Measurements from ENCODE around the gene PITPNM3. TPM values are rescaled to one million over a fixed set of nuclear protein-coding genes. Genes with fewer than 3 reads are reported as not detected.

The PITPNM3 gene
- total RNA-seq, 1 donor from 2014 or later, result 8.6 TPM

DNA sequence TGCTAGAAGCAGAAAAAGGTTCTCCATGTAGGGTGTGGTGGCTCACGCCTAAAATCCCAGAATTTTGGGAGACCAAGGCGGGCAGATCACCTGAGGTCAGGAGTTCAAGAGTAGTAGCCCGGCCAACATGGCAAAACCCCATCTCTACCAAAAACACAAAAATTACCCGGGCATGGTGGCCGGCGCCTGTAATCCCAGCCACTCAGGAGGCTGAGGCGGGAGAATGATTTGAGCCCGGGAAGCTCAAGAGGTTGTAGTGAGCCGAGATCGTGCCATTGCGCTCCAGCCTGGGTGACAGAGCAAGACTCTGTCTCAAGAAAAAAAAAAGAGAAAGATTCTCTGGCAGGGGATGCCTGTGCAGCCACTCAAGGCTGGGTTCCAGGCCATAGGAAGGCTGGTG is 54.2 kb downstream of the PITPNM3 start:
- Histone ChIP-seq H3K9me3 (no peaks in the 10 kb centered on the region), H3K27ac (no peak overlapping the region), H3K27me3 (no peaks in the 10 kb centered on the region), H3K4me1 (peaks cover 10% of the 10 kb centered on the region), H3K4me3 (no peak overlapping the region), H3K36me3 (no peaks in the 10 kb centered on the region)
- DNase-seq (ENCODE audit: extremely low spot score in 2 of 2), result no peak
- no peak for TF ChIP-seq POLR2A (IDR thresholded peaks at IDR 0.05)
- TF ChIP-seq, protein P1, sequence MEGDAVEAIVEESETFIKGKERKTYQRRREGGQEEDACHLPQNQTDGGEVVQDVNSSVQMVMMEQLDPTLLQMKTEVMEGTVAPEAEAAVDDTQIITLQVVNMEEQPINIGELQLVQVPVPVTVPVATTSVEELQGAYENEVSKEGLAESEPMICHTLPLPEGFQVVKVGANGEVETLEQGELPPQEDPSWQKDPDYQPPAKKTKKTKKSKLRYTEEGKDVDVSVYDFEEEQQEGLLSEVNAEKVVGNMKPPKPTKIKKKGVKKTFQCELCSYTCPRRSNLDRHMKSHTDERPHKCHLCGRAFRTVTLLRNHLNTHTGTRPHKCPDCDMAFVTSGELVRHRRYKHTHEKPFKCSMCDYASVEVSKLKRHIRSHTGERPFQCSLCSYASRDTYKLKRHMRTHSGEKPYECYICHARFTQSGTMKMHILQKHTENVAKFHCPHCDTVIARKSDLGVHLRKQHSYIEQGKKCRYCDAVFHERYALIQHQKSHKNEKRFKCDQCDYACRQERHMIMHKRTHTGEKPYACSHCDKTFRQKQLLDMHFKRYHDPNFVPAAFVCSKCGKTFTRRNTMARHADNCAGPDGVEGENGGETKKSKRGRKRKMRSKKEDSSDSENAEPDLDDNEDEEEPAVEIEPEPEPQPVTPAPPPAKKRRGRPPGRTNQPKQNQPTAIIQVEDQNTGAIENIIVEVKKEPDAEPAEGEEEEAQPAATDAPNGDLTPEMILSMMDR (IDR thresholded peaks at IDR 0.05), result no peak
- no peak for TF ChIP-seq POLR2AphosphoS5 (IDR thresholded peaks at IDR 0.05; ENCODE audit: insufficient read depth in 1 of 2, low read depth in 1 of 2)
- intact Hi-C loops (cut with DNase I), result no loop called here

DNA sequence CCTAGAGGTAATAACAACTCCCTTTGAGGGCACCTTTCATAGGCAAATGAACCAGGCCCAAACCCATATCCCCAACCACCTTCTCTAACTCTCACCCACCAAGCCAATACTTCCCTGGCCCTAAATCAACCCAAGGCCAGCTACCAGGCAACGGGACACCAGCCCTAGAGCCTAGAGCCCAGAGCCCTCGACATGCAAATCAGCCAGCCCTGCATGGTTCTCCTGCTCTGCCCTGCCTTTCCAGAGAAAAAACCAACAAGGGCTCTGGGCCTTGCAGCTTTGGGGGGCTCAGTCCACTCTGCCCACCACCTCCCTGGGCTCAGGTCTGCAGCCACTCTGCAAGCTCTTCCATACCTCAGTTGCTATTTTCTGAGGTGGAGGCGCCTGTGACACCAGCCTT is 55.0 kb downstream of the PITPNM3 start:
- H3K4me3 ChIP-seq, result no peak overlapping the region
- no peak for TF ChIP-seq POLR2A (IDR thresholded peaks at IDR 0.05)
- TF ChIP-seq, protein P1 (IDR thresholded peaks at IDR 0.05), result no peak
- no peak for TF ChIP-seq POLR2AphosphoS5 (IDR thresholded peaks at IDR 0.05; ENCODE audit: insufficient read depth in 1 of 2, low read depth in 1 of 2)
- H3K9me3 ChIP-seq, result no peaks in the 10 kb centered on the region
- H3K4me1 ChIP-seq, result peaks cover 3% of the 10 kb centered on the region
- intact Hi-C loops (cut with DNase I), result no loop called here
- H3K36me3 ChIP-seq, result no peaks in the 10 kb centered on the region
- H3K27ac ChIP-seq, result no peak overlapping the region
- H3K27me3 ChIP-seq, result no peaks in the 10 kb centered on the region
- DNase-seq (ENCODE audit: extremely low spot score in 2 of 2), result no peak

DNA sequence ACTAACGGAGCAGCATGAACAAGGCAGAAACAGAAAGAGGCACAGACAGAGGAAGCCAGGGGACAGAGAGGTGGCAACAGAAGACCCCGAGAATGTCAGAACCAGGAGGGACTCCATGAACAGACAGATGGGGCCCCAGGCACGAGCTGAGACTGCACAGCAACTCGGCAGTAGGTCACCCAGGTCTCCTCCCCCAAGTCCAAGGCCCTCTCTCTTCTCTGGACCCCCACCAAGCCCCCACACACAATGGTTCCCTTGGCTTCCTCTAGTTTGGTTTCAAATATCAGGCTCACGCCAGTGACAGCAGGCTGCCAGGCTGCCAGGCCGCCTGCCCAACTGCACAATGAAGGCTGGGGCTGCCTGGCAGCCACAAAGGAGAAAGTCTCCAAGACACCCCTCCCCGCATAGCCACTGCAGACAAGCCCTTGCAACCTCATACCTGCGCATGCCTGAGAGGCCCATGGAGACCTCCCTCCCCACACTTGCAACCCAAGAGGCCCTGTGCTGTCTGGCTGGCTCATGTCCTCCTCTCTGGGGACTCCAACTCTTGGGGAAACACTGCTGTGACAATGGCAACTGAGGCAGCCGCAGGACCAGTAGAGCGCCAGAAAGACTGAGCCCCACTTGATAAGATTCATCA is 57.3 kb downstream of the PITPNM3 start:
- H3K9me3 ChIP-seq, result no peaks in the 10 kb centered on the region
- no peaks in the 10 kb centered on the region for H3K36me3 ChIP-seq
- no peak overlapping the region for H3K4me3 ChIP-seq
- intact Hi-C loops (cut with DNase I), result no loop called here
- H3K4me1 ChIP-seq, result peaks cover 4% of the 10 kb centered on the region
- peak; percentile 67 to 77 for DNase-seq (ENCODE audit: extremely low spot score in 2 of 2)
- H3K27ac ChIP-seq, result no peak overlapping the region
- TF ChIP-seq POLR2A (IDR thresholded peaks at IDR 0.05), result no peak
- TF ChIP-seq, protein P1 (IDR thresholded peaks at IDR 0.05), result no peak
- no peak for TF ChIP-seq POLR2AphosphoS5 (IDR thresholded peaks at IDR 0.05; ENCODE audit: insufficient read depth in 1 of 2, low read depth in 1 of 2)
- no peaks in the 10 kb centered on the region for H3K27me3 ChIP-seq

- Histone ChIP-seq H3K9me3 (no peaks in the 10 kb centered on the region), H3K27me3 (no peaks in the 10 kb centered on the region), H3K36me3 (no peaks in the 10 kb centered on the region), H3K4me1 (peaks cover 4% of the 10 kb centered on the region), H3K27ac (no peak overlapping the region), H3K4me3 (no peak overlapping the region)
- intact Hi-C loops (cut with DNase I), result no loop called here
- DNase-seq (ENCODE audit: extremely low spot score in 2 of 2), result no peak
- TF ChIP-seq POLR2A (IDR thresholded peaks at IDR 0.05) (no peak), POLR2AphosphoS5 (IDR thresholded peaks at IDR 0.05; ENCODE audit: insufficient read depth in 1 of 2, low read depth in 1 of 2) (no peak)
- TF ChIP-seq, protein P1 (IDR thresholded peaks at IDR 0.05), result no peak
These were observed 58.0 kb downstream of the PITPNM3 start for GRCh38 chr17:6498356-6498755.

GRCh38 chr17:6497496-6498221 is 58.7 kb downstream of the PITPNM3 start:
- Histone ChIP-seq H3K4me1 (peaks cover 4% of the 10 kb centered on the region), H3K27me3 (no peaks in the 10 kb centered on the region), H3K36me3 (no peaks in the 10 kb centered on the region), H3K9me3 (no peaks in the 10 kb centered on the region), H3K4me3 (no peak overlapping the region), H3K27ac (no peak overlapping the region)
- DNase-seq (ENCODE audit: extremely low spot score in 2 of 2), result no peak
- intact Hi-C loops (cut with DNase I), result no loop called here
- TF ChIP-seq, protein P1 (IDR thresholded peaks at IDR 0.05), result no peak
- TF ChIP-seq POLR2A (IDR thresholded peaks at IDR 0.05) (no peak), POLR2AphosphoS5 (IDR thresholded peaks at IDR 0.05; ENCODE audit: insufficient read depth in 1 of 2, low read depth in 1 of 2) (no peak)
